Measurements from ENCODE around the gene PAPPA.
A peak's percentile ranks its signal among the peaks of the same experiment; 100 is the strongest.

Gene PAPPA

GRCh38 chr9:116391306-116391900, 237.8 kb downstream of the PAPPA start:
- DNase-seq, result no peak

GRCh38 chr9:116393198-116393597, 239.6 kb downstream of the PAPPA start:
- no peak for DNase-seq

GRCh38 chr9:116394070-116394469, 240.5 kb downstream of the PAPPA start:
- DNase-seq, result no peak

- DNase-seq, result peak; percentile 20 to 75
These were observed 241.5 kb downstream of the PAPPA start for GRCh38 chr9:116394894-116395698.

GRCh38 chr9:116395699-116396037, 242.1 kb downstream of the PAPPA start:
- DNase-seq, result no peak

GRCh38 chr9:116403171-116403570, 249.6 kb downstream of the PAPPA start:
- no peak for DNase-seq

GRCh38 chr9:116404228-116404627, 250.6 kb downstream of the PAPPA start:
- DNase-seq, result no peak

- DNase-seq, result no peak
These were observed 251.7 kb downstream of the PAPPA start for GRCh38 chr9:116405321-116405720.

- DNase-seq, result no peak
These were observed 252.9 kb downstream of the PAPPA start for GRCh38 chr9:116406469-116406868.

GRCh38 chr9:116409129-116409528, 255.5 kb downstream of the PAPPA start:
- DNase-seq, result no peak

GRCh38 chr9:116409638-116410037, 256.0 kb downstream of the PAPPA start:
- no peak for DNase-seq

GRCh38 chr9:116411506-116411905, 257.9 kb downstream of the PAPPA start:
- DNase-seq, result no peak

- DNase-seq, result no peak
These were observed 260.8 kb downstream of the PAPPA start for GRCh38 chr9:116414374-116414773.

GRCh38 chr9:116416421-116416820, 262.8 kb downstream of the PAPPA start:
- no peak for DNase-seq

- DNase-seq, result no peak
These were observed 263.9 kb downstream of the PAPPA start for GRCh38 chr9:116417464-116417863.

- DNase-seq, result no peak
These were observed 265.6 kb downstream of the PAPPA start for GRCh38 chr9:116419181-116419580.

- no peak for DNase-seq
These were observed 267.5 kb downstream of the PAPPA start for GRCh38 chr9:116420993-116421538.

GRCh38 chr9:116422119-116422979, 268.8 kb downstream of the PAPPA start:
- DNase-seq, result no peak

GRCh38 chr9:116423149-116423548, 269.6 kb downstream of the PAPPA start:
- no peak for DNase-seq

- DNase-seq, result no peak
These were observed 271.7 kb downstream of the PAPPA start for GRCh38 chr9:116425244-116425643.

- no peak for DNase-seq
These were observed 277.3 kb downstream of the PAPPA start for GRCh38 chr9:116430849-116431248.

GRCh38 chr9:116432051-116432450, 278.5 kb downstream of the PAPPA start:
- DNase-seq, result no peak

- DNase-seq, result no peak
These were observed 280.7 kb downstream of the PAPPA start for GRCh38 chr9:116434314-116434713.

Data from NCI-H524 (cell line).